Kidney (tissue), 14 donors: Measurements from ENCODE around the gene ENPP1. TPM values are rescaled to one million over a fixed set of nuclear protein-coding genes. Genes with fewer than 3 reads are reported as not detected.

ENCODE experiments used
- DNase-seq, 5 donors: peaks; one replicate each; pipeline ENCODE4 v3.0.0-alpha.2; 2013 to 2020
- FAIRE-seq: peaks from 2 replicates; lab custom pipeline; 2012; peaks lifted over from hg19 to GRCh38; lab: Jason Lieb, UNC
- H3K27ac ChIP-seq, 2 donors: one replicate each; pipeline ENCODE4 v1.7.0; 2013; ENCODE audit warnings: low read depth in 2 of 2, low read length in 2 of 2, inconsistent platforms in 1 of 2
- H3K27me3 ChIP-seq: one replicate; pipeline ENCODE4 v1.7.1; 2013; ENCODE audit warnings: low read length, inconsistent platforms; ENCODE audit not compliant: control insufficient read depth, insufficient read depth
- H3K36me3 ChIP-seq, 3 donors: one replicate each; pipeline versions ENCODE4 v1.7.0 to v1.7.1; 2013; ENCODE audit warnings: low read length in 3 of 3, control low read depth in 1 of 3, inconsistent platforms in 1 of 3; ENCODE audit not compliant: insufficient read depth in 3 of 3, control insufficient read depth in 2 of 3
- H3K4me1 ChIP-seq, 3 donors: one replicate each; pipeline versions ENCODE4 v1.7.0 to v1.7.1; 2013; ENCODE audit warnings: low read length in 3 of 3, inconsistent platforms in 1 of 3, low read depth in 1 of 3; ENCODE audit not compliant: control insufficient read depth in 2 of 3, insufficient read depth in 2 of 3
- H3K4me3 ChIP-seq, 3 donors: one replicate each; pipeline versions ENCODE4 v1.7.0 to v1.8.1; 2013; ENCODE audit warnings: low read length in 3 of 3, control low read depth in 1 of 3, inconsistent platforms in 1 of 3
- H3K9ac ChIP-seq, 3 donors: one replicate each; pipeline versions ENCODE4 v1.7.0 to v1.7.1; 2013; ENCODE audit warnings: low read length in 3 of 3, control low read depth in 1 of 3, inconsistent platforms in 1 of 3
- H3K9me3 ChIP-seq, 3 donors: one replicate each; pipeline versions ENCODE4 v1.7.0 to v1.7.1; 2013; ENCODE audit warnings: low read length in 3 of 3, control low read depth in 1 of 3, inconsistent platforms in 1 of 3; ENCODE audit not compliant: control insufficient read depth in 2 of 3, insufficient read depth in 1 of 3
- CTCF ChIP-seq: IDR thresholded peaks from 3 replicates; pipeline ENCODE4 v1.5.1; 2012; ENCODE audit warnings: mild to moderate bottlenecking, moderate library complexity, borderline replicate concordance; ENCODE audit not compliant: insufficient read depth; ENCODE audit errors: extremely low read depth
- intact Hi-C: fragments of 100-400 bp; cut with DNase I; formaldehyde crosslinking; loops from one replicate; pipeline ENCODE4 v1.11.1; 2022
- polyA plus RNA-seq: library from polyadenylated mRNA; stranded (reverse); fragments of 350-450 nt; fragmentation: Illumina TruSeq; extraction: RNeasy Lipid Tissue Mini Kit (QIAGEN cat#74804); gene quantifications from one replicate; pipeline ENCODE4 v1.2.3, GENCODE V29; 2014; ENCODE audit warnings: low read depth, low replicate concordance; ENCODE audit not compliant: insufficient read depth
- total RNA-seq: library from RNA; stranded (reverse); fragmentation: NEBNext Ultra II Directional; extraction: Animal tissue kit (Norgen Biotek cat#: 25700); gene quantifications from one replicate; pipeline ENCODE4 v1.2.1, GENCODE V29; 2021
- donor health status: control.
- donor health status: control.
- donor health status: control.
- donor health status: control.
- donor health status: control.
- donor health status: DM: yes; HTN: yes; CAD: no.
- donor health status: Normal renal cell carcinoma (clear cell type).

The ENPP1 gene
- total and polyA plus RNA-seq, 2 donors from 2014 or later, result 3.7 to 6.5 TPM

- DNase-seq (no peak), FAIRE-seq (no peak)
- peaks cover 0 to 6% (median 0%) of the 10 kb centered on the region in 3 donors for H3K36me3 ChIP-seq
- TF ChIP-seq CTCF, result no peak
- H3K27ac ChIP-seq, result no peak overlapping the region
- H3K4me3 ChIP-seq, result no peak overlapping the region
- intact Hi-C loops, result no loop called here
- no peaks in the 10 kb centered on the region for H3K27me3 ChIP-seq
- H3K9ac ChIP-seq, result no peak overlapping the region
- H3K4me1 ChIP-seq, result no peaks in the 10 kb centered on the region
- H3K9me3 ChIP-seq, result no peaks in the 10 kb centered on the region
Measured at GRCh38 chr6:131877999-131878789, 70.4 kb downstream of the ENPP1 start.

- no peak for DNase-seq
- no peak for TF ChIP-seq CTCF
- Histone ChIP-seq H3K27me3 (no peaks in the 10 kb centered on the region), H3K4me1 (no peaks in the 10 kb centered on the region), H3K27ac (no peak overlapping the region), H3K36me3 (peaks cover 0 to 6% (median 0%) of the 10 kb centered on the region in 3 donors), H3K9ac (no peak overlapping the region), H3K9me3 (no peaks in the 10 kb centered on the region), H3K4me3 (no peak overlapping the region)
- intact Hi-C loops, result no loop called here
- FAIRE-seq, result no peak
Measured at GRCh38 chr6:131883016-131883415, 75.2 kb downstream of the ENPP1 start.

DNA sequence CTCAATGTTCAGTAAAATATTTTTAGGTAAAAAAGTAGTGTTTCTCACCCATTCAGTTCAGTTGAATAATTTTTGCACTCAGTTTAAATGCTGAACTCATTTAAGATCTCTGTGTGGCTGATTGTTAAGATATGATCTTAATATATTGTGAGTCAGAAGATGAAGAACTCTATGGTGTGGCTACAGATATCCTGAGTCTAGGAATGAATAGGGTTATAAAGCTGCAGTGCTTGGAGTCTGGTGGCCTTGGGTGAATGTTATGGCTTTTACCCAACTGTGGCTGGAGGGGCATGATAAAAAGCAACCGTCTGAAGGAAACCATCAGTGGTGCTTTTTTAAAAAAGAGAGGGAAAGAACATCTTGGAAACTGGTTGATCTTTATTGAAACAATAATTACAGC is 77.4 kb downstream of the ENPP1 start:
- intact Hi-C loops, result no loop called here

More for the DNA sequence above, 77.4 kb downstream of the ENPP1 start:
- Histone ChIP-seq H3K9me3 (no peaks in the 10 kb centered on the region), H3K36me3 (peaks cover 0 to 2% (median 0%) of the 10 kb centered on the region in 3 donors), H3K27me3 (no peaks in the 10 kb centered on the region), H3K9ac (no peak overlapping the region), H3K4me1 (no peaks in the 10 kb centered on the region), H3K27ac (no peak overlapping the region), H3K4me3 (no peak overlapping the region)
- no peak for FAIRE-seq
- no peak for TF ChIP-seq CTCF
- no peak for DNase-seq
